GM12874 (cell line): ENCODE measurements around the gene FBXW7.

Experiments used
- TF ChIP-seq, protein P1 (sequence below): IDR thresholded peaks from 2 replicates; pipeline ENCODE4 v1.5.1; 2011; ENCODE audit warnings: low read depth, mild to moderate bottlenecking, control low read depth, low read length, moderate library complexity; ENCODE audit not compliant: insufficient read depth

FBXW7 gene

DNA sequence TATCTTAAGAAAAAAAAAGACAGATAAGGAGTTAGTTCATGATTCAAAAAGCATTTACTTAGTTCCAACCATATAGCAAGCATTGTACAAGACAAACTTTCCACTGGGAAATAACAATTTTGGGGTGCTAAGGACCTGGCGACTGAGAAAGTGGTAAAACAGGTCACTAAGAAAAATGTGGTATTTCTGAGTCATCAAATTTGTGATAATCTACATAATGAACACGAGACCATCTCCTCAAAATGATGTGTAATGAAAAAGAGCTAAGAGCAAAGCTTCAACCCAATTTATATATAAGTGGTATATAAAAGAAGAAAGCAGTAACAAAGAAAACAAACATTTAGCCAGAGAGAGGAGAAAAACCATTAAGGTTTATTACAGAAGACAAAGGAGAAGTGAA, 72.3 kb downstream of the FBXW7 start:
- TF ChIP-seq, protein P1, sequence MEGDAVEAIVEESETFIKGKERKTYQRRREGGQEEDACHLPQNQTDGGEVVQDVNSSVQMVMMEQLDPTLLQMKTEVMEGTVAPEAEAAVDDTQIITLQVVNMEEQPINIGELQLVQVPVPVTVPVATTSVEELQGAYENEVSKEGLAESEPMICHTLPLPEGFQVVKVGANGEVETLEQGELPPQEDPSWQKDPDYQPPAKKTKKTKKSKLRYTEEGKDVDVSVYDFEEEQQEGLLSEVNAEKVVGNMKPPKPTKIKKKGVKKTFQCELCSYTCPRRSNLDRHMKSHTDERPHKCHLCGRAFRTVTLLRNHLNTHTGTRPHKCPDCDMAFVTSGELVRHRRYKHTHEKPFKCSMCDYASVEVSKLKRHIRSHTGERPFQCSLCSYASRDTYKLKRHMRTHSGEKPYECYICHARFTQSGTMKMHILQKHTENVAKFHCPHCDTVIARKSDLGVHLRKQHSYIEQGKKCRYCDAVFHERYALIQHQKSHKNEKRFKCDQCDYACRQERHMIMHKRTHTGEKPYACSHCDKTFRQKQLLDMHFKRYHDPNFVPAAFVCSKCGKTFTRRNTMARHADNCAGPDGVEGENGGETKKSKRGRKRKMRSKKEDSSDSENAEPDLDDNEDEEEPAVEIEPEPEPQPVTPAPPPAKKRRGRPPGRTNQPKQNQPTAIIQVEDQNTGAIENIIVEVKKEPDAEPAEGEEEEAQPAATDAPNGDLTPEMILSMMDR = no peak

- TF ChIP-seq, protein P1 = no peak
Measured at GRCh38 chr4:152462695-152463094, 73.2 kb downstream of the FBXW7 start.

GRCh38 chr4:152462047-152462446, 73.8 kb downstream of the FBXW7 start:
- TF ChIP-seq, protein P1 = no peak

DNA sequence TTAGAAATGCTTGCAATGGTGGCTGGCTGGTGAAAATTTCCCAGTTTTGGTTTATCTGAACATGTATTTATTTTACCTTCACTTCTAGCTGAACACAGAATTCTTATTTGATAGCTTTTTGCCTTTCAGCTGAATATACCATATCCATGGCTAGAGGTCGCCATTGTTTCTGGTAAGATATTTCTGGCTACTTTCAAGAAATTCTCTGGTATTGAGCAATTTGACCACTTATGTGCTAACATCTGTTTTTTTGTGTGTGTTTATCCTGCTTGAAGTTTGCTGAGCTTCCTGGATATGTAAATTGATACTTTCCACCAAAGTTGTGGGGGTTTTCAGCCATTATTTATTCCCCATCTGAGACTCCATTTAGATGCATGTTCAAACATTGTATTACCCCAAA, 75.4 kb downstream of the FBXW7 start:
- TF ChIP-seq, protein P1 = peak; percentile 24; the same call in 1 of the 2 replicates

- TF ChIP-seq, protein P1 = no peak
Measured at GRCh38 chr4:152459326-152459725, 76.6 kb downstream of the FBXW7 start.

DNA sequence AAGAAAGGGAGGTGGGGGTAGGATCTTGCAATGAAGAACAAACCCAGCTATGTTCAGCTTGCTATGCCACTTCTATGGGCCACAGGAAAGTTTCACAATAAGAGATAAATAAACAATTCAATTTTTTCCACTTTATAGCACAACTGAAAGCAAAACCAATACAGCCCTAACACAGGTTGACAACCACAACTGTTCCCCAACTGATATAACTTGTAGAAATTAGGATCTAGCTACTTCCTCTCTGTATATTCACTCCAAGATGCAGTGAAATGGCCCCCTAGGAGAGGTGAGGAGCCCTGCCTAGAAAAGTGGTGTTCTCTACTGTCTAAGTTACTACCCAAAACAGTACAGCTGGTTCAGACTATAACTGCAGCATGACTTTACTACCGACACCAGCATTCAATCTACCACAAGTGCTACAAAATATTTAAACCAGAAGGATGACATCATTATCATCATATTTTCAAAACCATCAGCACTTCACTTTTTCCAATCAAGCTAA, 77.0 kb downstream of the FBXW7 start:
- TF ChIP-seq, protein P1 = no peak

DNA sequence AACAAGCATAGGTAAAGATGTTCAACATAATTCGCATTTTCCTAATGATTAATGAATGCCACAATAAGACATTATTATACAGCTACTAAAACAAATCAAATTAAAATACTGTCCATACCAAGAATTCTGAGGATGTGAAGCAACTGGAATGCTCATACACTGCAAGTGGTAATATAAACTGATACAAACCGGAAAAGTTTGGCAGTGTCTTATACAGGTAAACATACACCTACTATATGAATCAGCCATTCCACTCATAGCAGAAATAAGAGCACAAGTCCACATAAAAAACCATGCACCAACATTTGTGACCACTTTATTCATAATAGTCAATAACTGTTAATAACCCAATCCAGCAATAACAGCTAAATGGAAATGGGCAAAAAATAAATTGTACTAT, 79.3 kb downstream of the FBXW7 start:
- TF ChIP-seq, protein P1 = no peak
